ENCODE results near the gene LRRC4B.

DNA sequence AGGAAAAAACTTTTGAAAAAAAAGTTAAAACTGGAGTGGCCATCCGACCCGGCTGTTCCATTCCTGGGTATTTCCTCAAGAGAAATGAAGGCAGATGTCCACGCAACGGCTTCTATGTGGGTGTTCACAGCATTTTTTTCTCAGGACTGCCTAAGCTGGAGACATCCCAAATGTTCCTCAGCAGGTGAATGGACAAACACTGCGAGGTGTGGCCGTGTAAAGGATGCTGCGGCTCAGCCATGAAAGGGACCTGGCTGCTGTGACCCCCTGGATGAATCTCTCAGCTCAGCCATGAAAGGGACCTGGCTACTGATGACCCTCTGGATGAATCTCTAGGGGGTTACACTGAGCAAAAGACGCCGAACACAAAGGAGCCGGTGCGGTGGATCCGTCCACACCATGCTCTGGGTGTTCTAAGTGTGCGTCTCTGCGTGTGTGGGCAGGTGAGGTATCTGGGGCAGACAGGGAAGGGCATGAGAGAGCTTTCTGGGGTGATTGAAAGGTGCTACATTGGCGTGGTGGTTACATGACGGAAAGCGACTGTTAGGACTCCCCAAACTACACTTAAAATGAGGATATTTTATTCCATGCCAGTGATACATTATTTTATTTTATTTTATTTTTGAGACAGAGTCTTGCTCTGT is 47.3 kb downstream of the LRRC4B start:
- TF ChIP-seq EGR1 (IDR thresholded peaks at IDR 0.05) (no peak), YY1 (IDR thresholded peaks at IDR 0.05; ENCODE audit: low read depth) (no peak), EP300 (IDR thresholded peaks at IDR 0.05; ENCODE audit: borderline replicate concordance) (no peak), TCF12 (IDR thresholded peaks at IDR 0.05; ENCODE audit: low read depth) (no peak)
- TF ChIP-seq, protein P1, sequence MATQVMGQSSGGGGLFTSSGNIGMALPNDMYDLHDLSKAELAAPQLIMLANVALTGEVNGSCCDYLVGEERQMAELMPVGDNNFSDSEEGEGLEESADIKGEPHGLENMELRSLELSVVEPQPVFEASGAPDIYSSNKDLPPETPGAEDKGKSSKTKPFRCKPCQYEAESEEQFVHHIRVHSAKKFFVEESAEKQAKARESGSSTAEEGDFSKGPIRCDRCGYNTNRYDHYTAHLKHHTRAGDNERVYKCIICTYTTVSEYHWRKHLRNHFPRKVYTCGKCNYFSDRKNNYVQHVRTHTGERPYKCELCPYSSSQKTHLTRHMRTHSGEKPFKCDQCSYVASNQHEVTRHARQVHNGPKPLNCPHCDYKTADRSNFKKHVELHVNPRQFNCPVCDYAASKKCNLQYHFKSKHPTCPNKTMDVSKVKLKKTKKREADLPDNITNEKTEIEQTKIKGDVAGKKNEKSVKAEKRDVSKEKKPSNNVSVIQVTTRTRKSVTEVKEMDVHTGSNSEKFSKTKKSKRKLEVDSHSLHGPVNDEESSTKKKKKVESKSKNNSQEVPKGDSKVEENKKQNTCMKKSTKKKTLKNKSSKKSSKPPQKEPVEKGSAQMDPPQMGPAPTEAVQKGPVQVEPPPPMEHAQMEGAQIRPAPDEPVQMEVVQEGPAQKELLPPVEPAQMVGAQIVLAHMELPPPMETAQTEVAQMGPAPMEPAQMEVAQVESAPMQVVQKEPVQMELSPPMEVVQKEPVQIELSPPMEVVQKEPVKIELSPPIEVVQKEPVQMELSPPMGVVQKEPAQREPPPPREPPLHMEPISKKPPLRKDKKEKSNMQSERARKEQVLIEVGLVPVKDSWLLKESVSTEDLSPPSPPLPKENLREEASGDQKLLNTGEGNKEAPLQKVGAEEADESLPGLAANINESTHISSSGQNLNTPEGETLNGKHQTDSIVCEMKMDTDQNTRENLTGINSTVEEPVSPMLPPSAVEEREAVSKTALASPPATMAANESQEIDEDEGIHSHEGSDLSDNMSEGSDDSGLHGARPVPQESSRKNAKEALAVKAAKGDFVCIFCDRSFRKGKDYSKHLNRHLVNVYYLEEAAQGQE (IDR thresholded peaks at IDR 0.05; ENCODE audit: low read depth) = no peak
